ENCODE results near the gene ARV1.

Gene ARV1

GRCh38 chr1:230975636-230976035 is 3.3 kb upstream of the ARV1 start:
- no peak overlapping the region for H3K4me3 ChIP-seq (ENCODE audit: low read depth, low read length)
- TF ChIP-seq, protein P1, sequence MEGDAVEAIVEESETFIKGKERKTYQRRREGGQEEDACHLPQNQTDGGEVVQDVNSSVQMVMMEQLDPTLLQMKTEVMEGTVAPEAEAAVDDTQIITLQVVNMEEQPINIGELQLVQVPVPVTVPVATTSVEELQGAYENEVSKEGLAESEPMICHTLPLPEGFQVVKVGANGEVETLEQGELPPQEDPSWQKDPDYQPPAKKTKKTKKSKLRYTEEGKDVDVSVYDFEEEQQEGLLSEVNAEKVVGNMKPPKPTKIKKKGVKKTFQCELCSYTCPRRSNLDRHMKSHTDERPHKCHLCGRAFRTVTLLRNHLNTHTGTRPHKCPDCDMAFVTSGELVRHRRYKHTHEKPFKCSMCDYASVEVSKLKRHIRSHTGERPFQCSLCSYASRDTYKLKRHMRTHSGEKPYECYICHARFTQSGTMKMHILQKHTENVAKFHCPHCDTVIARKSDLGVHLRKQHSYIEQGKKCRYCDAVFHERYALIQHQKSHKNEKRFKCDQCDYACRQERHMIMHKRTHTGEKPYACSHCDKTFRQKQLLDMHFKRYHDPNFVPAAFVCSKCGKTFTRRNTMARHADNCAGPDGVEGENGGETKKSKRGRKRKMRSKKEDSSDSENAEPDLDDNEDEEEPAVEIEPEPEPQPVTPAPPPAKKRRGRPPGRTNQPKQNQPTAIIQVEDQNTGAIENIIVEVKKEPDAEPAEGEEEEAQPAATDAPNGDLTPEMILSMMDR (IDR thresholded peaks at IDR 0.05; ENCODE audit: insufficient read depth, low read depth, low read length, missing control alignments), result no peak
- DNase-seq (ENCODE audit: low read depth), result no peak

DNA sequence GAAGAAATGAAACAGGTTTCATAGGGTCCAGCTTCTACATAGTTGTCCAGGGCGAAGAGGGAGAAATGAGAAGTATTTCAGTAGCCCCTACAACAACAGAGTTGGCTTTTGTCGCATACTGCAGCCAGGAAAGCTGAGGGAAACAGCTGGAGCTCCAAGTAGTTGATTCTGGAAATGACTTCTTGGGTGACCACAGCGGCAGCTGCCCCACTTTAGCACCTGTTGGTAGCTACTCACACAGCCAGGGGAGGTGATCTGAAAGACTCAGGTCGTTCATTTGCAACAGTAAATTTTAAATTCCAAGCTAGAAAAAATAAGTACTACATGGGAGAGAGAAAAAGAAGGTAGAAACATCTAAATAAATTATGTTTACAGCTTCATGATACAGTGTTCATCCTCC is 2.5 kb upstream of the ARV1 start:
- no peak overlapping the region for H3K4me3 ChIP-seq (ENCODE audit: low read depth, low read length)
- DNase-seq (ENCODE audit: low read depth), result no peak
- TF ChIP-seq, protein P1 (IDR thresholded peaks at IDR 0.05; ENCODE audit: insufficient read depth, low read depth, low read length, missing control alignments), result no peak

DNA sequence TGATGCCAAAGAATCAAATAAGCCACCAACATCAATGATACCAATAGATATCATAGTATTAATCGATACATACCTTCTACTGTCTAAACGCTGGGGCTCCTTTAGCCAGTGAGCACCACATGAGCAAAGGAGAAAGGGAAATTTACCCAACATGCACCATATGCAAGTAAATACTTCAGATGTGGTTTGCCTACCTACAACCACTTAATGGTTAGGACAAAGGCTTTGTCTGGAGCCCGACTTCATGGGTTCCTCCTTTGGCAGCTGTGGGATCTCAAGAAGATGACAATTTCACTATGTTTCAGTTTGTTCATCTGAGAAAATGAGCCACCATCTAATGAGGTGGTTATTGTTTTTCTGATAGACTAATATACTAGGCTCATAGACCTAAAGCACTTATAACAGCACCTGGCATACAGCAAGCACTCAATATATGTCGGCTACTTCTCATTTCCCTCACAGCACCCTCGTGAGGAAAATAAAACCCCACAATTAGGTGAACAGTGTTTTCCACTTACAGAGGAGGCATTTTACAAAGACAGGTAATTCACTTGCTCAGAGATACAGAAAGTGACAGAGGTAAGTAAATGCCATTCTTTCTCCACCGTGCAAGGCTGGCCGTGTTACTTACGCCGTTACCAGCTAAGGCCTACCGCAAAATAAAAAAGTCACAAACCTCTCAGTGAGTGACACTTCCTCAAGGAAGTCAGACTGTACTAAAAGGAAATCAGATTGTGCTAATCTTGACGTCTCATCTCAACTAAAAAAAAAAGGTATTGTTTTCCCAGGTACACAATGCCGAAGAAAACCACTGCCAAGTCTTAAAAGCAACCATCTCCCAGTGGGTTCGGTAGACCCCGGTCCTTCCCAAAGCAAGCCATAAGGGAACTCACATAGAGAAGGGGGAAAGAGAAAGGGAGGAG is 1.8 kb upstream of the ARV1 start:
- DNase-seq (ENCODE audit: low read depth), result peak; percentile 59
- H3K4me3 ChIP-seq (ENCODE audit: low read depth, low read length), result peak overlapping the region; percentile 80
- TF ChIP-seq, protein P1 (IDR thresholded peaks at IDR 0.05; ENCODE audit: insufficient read depth, low read depth, low read length, missing control alignments), result no peak

GRCh38 chr1:230977761-230978490 is 968 bp upstream of the ARV1 start:
- peak overlapping the region; percentile 80 for H3K4me3 ChIP-seq (ENCODE audit: low read depth, low read length)
- TF ChIP-seq, protein P1 (IDR thresholded peaks at IDR 0.05; ENCODE audit: insufficient read depth, low read depth, low read length, missing control alignments), result no peak
- DNase-seq (ENCODE audit: low read depth), result peak; percentile 38

DNA sequence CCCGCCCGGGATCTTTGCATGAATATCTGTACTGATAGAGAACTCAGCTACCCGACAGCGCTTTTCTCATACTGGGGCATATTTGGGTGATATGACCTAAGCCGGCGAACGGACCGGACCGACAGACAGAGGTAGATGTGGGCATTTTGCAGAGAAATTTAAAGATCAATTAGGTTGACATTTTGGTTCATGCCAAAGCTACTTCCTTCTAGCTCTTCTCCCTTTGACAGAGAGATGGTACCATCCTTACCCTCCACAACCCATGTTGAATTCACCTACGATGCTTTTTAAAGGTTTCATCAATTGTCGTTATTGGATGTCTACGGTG is 459 bp downstream of the ARV1 start:
- peak overlapping the region; percentile 68 for H3K4me3 ChIP-seq (ENCODE audit: low read depth, low read length)
- no peak for DNase-seq (ENCODE audit: low read depth)
- TF ChIP-seq, protein P1 (IDR thresholded peaks at IDR 0.05; ENCODE audit: insufficient read depth, low read depth, low read length, missing control alignments), result no peak

DNA sequence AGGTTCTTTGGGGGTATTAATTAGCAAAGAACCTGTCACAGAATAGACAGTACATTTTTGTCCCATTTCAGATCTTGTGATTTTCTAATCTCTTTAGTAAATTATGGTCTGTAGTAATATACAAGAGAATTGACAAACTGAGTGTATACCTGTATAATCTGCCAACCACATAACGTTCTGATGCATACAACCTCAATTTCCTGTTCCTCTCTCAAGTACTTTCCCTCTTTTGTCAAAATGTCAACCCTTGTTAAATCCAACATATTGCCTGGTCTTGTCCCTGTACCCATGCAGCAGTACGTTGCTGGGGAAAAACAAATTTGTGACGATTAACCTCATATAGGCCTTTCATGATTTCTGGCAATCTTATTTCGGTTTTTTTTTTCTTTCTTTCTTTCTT is 1.1 kb downstream of the ARV1 start:
- DNase-seq (ENCODE audit: low read depth), result peak; percentile 22
- peak overlapping the region; percentile 68 for H3K4me3 ChIP-seq (ENCODE audit: low read depth, low read length)
- TF ChIP-seq, protein P1 (IDR thresholded peaks at IDR 0.05; ENCODE audit: insufficient read depth, low read depth, low read length, missing control alignments), result no peak
